ENCODE data around the gene IGSF11.

DNA sequence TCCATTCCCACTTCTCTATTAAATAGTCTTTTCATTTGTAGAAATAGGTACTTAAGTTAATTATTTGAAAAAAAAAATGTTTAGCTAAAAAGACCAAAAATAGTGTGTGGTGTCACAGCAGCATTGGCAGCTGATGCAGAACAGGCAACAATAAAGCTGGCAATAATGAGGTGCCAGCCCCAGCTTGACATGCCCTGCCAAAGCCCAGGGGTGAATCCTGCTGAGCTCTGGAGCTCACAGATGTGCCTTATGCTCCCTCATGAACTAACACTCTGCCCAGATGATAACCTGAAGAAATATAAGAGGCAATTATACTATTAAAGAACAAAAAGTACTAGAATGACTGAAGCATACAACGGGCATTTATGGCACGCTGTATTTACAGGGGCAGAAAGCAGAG is 63.8 kb downstream of the IGSF11 start:
- TF ChIP-seq POLR2A (IDR thresholded peaks at IDR 0.05), result no peak
- TF ChIP-seq, protein P1, sequence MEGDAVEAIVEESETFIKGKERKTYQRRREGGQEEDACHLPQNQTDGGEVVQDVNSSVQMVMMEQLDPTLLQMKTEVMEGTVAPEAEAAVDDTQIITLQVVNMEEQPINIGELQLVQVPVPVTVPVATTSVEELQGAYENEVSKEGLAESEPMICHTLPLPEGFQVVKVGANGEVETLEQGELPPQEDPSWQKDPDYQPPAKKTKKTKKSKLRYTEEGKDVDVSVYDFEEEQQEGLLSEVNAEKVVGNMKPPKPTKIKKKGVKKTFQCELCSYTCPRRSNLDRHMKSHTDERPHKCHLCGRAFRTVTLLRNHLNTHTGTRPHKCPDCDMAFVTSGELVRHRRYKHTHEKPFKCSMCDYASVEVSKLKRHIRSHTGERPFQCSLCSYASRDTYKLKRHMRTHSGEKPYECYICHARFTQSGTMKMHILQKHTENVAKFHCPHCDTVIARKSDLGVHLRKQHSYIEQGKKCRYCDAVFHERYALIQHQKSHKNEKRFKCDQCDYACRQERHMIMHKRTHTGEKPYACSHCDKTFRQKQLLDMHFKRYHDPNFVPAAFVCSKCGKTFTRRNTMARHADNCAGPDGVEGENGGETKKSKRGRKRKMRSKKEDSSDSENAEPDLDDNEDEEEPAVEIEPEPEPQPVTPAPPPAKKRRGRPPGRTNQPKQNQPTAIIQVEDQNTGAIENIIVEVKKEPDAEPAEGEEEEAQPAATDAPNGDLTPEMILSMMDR (IDR thresholded peaks at IDR 0.05), result no peak
